ENCODE measurements around the gene DVL3.

The DVL3 gene

GRCh38 chr3:184172681-184173373 is 17.6 kb downstream of the DVL3 start:
- H3K9me3 ChIP-seq = no peaks in the 10 kb centered on the region
- peaks cover 7% of the 10 kb centered on the region for H3K4me1 ChIP-seq
- TF ChIP-seq, protein P1, sequence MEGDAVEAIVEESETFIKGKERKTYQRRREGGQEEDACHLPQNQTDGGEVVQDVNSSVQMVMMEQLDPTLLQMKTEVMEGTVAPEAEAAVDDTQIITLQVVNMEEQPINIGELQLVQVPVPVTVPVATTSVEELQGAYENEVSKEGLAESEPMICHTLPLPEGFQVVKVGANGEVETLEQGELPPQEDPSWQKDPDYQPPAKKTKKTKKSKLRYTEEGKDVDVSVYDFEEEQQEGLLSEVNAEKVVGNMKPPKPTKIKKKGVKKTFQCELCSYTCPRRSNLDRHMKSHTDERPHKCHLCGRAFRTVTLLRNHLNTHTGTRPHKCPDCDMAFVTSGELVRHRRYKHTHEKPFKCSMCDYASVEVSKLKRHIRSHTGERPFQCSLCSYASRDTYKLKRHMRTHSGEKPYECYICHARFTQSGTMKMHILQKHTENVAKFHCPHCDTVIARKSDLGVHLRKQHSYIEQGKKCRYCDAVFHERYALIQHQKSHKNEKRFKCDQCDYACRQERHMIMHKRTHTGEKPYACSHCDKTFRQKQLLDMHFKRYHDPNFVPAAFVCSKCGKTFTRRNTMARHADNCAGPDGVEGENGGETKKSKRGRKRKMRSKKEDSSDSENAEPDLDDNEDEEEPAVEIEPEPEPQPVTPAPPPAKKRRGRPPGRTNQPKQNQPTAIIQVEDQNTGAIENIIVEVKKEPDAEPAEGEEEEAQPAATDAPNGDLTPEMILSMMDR (IDR thresholded peaks at IDR 0.05; ENCODE audit: low read depth, low read length) = no peak
- DNase-seq = no peak
- H3K27me3 ChIP-seq = no peaks in the 10 kb centered on the region
- H3K4me3 ChIP-seq (ENCODE audit: low read depth, low read length) = no peak overlapping the region
- H3K36me3 ChIP-seq = peaks cover 40% of the 10 kb centered on the region

DNA sequence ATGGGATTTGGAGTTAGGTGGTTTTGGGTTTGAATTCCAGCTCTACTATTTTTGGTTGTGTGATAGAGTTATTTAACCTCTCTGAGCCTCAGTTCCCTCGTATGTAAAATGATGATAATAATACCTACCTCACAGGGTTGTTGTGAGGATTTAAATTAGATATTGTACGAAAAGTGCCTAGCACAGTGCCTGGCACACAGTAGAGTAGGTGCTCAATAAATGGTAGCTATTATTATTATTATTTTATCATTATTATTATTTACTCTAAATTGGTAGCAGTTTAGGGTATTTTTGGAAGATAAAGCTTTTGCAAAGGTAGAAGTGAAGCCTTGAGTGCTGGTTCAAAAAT is 18.2 kb downstream of the DVL3 start:
- peaks cover 40% of the 10 kb centered on the region for H3K36me3 ChIP-seq
- H3K27me3 ChIP-seq = no peaks in the 10 kb centered on the region
- TF ChIP-seq, protein P1 (IDR thresholded peaks at IDR 0.05; ENCODE audit: low read depth, low read length) = no peak
- H3K4me3 ChIP-seq (ENCODE audit: low read depth, low read length) = no peak overlapping the region
- peaks cover 7% of the 10 kb centered on the region for H3K4me1 ChIP-seq
- no peak for DNase-seq
- no peaks in the 10 kb centered on the region for H3K9me3 ChIP-seq

GRCh38 chr3:184174284-184174645 is 19.1 kb downstream of the DVL3 start:
- TF ChIP-seq, protein P1 (IDR thresholded peaks at IDR 0.05; ENCODE audit: low read depth, low read length) = no peak
- DNase-seq = no peak
- Histone ChIP-seq H3K36me3 (peaks cover 44% of the 10 kb centered on the region), H3K9me3 (no peaks in the 10 kb centered on the region), H3K4me1 (peaks cover 7% of the 10 kb centered on the region), H3K27me3 (no peaks in the 10 kb centered on the region), H3K4me3 (ENCODE audit: low read depth, low read length) (peak overlapping the region; percentile 15; the same call in 1 of the 2 replicates)

DNA sequence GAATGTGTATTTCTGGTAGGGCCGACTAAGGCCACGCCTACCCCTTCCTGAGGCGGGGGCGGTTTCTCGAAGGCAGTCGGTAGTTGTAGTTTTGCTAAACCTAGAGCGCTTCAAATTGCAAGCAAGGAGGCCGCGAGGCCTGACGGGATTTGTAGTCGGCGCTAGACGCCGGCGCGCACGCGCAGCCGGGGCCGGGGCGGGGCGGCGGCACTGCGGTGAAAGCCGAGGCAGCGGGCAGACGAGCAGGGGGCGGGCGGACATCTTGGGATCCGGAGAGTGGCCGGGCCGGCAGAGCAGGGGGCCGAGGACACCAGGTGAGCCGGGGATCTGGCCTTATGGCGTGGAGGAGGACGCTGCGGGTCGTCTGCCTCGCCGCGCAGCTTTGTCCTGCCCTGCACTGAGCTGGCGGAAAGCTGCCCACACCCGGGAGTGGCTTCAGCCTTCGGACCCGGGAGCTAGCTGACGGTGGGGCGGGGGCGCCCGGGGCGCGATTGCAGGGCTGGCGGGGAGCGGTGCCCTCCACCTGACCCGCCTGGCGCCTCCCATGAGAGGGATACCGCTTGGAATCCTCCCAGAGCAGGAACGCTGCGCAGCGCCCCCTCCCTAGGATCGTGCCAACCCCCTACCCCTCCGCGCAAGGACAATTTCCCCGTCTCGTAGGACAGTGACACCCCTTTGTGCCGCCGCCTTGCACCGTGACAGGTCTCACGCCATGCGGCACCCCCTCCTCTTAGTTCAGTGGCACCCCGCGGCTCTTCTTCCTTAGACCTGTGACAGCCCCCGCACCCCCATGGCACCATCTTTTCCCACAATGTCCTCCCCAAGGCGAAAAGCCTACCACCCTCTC is 19.7 kb downstream of the DVL3 start, which contains the start of gene AP2M1:
AP2M1 (plus strand) TSS at position 210 of the 847 bp plus-strand sequence. CDS start 2,139 bp downstream, outside the sequence.
- no peaks in the 10 kb centered on the region for H3K27me3 ChIP-seq
- peaks cover 47% of the 10 kb centered on the region for H3K36me3 ChIP-seq
- TF ChIP-seq, protein P1 (IDR thresholded peaks at IDR 0.05; ENCODE audit: low read depth, low read length) = no peak
- peak within 1 kb of the TSS; percentile 93 for H3K4me3 ChIP-seq (ENCODE audit: low read depth, low read length)
- no peaks in the 10 kb centered on the region for H3K9me3 ChIP-seq
- H3K4me1 ChIP-seq = peaks cover 7% of the 10 kb centered on the region
- DNase-seq = peak; percentile 98

DNA sequence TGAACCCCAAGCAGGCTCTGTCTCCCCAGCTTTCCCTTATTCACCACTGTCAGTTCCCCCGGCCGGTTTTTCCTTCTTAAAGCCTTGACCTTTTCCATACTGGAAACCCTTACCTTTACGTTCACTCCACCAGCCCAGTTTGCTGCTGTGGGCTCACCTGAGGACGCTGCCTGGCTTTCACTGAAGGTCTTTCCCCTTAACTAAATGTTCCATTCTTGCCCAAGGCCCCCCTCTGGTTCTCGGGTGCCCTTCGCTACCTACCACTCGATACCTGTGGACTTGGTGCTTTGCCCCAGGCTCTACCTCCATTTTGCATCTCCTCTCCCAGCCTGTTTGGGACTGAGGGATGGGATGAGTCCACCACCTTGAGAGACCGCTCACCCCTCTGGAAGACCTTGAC is 20.3 kb downstream of the DVL3 start:
- peak overlapping the region; percentile 93 for H3K4me3 ChIP-seq (ENCODE audit: low read depth, low read length)

More for the DNA sequence above, 20.3 kb downstream of the DVL3 start:
- Histone ChIP-seq H3K4me1 (peaks cover 7% of the 10 kb centered on the region), H3K9me3 (no peaks in the 10 kb centered on the region), H3K36me3 (peaks cover 48% of the 10 kb centered on the region), H3K27me3 (no peaks in the 10 kb centered on the region)
- no peak for DNase-seq
- TF ChIP-seq, protein P1 (IDR thresholded peaks at IDR 0.05; ENCODE audit: low read depth, low read length) = no peak

All from BE2C (cell line).